ENCODE measurements around the gene CLCF1. TPM values are rescaled to one million over a fixed set of nuclear protein-coding genes. Genes with fewer than 3 reads are reported as not detected.

Gene CLCF1
- total and polyA plus RNA-seq, 4 donors: 2.6 to 19.5 (median 9.9) TPM

DNA sequence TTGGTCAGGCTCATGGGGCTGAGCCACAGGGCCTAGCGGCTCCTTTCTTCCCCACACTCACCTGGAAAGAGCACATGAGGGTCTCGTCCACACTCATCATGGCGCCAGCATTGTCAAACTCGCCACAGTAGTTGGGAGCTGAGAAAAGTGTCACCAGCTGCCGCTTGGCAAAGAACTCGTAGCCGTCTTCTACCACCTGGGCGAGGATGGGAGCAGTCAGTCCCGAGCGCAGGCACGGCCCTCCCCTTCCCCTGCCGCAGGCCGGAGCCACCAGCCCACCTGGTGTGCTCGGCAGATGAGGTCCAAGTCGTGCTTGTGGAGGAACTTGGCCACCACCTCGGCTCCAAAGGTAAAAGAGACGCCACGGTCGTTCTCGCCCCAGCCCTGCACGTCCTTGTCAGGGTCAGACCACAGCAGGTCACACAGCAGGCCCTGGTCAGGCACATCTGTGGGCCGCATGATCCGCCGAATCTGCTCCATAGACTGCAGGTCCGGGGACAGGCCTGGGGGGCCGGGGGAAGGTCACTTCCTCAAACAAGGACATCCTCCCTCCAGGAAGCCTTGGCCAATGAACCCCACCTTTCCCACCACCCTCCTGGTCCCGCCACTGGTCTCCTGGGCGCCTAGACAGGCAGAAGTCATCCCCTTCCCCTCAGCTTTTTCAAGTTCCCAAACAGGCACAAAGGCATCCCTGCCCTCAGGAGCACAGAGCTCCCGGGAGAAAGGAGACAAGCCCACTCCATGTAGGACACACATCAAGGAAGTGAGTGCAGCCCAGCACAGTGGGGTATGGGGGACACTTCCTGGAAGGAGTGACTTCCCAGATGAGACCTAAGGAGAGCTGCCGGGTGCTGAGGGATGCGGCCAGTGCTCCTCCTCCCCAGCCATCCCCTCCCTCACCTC is 25.5 kb upstream of the CLCF1 start:
- Histone ChIP-seq H3K36me3 (ENCODE audit: control insufficient read depth in 1 of 2, insufficient read depth in 2 of 2, low read length in 1 of 2) (peaks cover 4 to 7% of the 10 kb centered on the region in 2 donors), H3K9me3 (ENCODE audit: control insufficient read depth, low read length) (no peaks in the 10 kb centered on the region), H3K27ac (ENCODE audit: low read depth in 1 of 2, low read length in 2 of 2) (no peak overlapping the region), H3K27me3 (ENCODE audit: control insufficient read depth in 1 of 2, insufficient read depth in 2 of 2, low read length in 1 of 2) (no peaks in the 10 kb centered on the region), H3K4me1 (ENCODE audit: control insufficient read depth in 1 of 2, insufficient read depth in 2 of 2, low read length in 2 of 2) (no peaks in the 10 kb centered on the region), H3K4me3 (ENCODE audit: low read length in 2 of 2) (no peak overlapping the region)
- DNase-seq (no peak), ATAC-seq (ENCODE audit: low FRiP score) (no peak)
- WGBS, 2 donors: 82 to 83% methylated on average over 30 to 31 of the region's 31 CpGs
- intact Hi-C loops (cut with DNase I): loop anchor here in 1 of 2 donors (10.0 kb wide), 1 partner anchor 106 kb away; the partner anchor contains the start of genes CDK2AP2 and PITPNM1

- WGBS, 2 donors: 84 to 86% methylated on average over 24 of the region's 24 CpGs
- H3K36me3 ChIP-seq (ENCODE audit: control insufficient read depth in 1 of 2, insufficient read depth in 2 of 2, low read length in 1 of 2): peaks cover 4 to 7% of the 10 kb centered on the region in 2 donors
- H3K9me3 ChIP-seq (ENCODE audit: control insufficient read depth, low read length): no peaks in the 10 kb centered on the region
- ATAC-seq (ENCODE audit: low FRiP score): no peak
- intact Hi-C loops (cut with DNase I): loop anchor here in 1 of 2 donors (10.0 kb wide), 1 partner anchor 107 kb away; the partner anchor contains the start of genes CDK2AP2 and PITPNM1
- no peak overlapping the region for H3K4me3 ChIP-seq (ENCODE audit: low read length in 2 of 2)
- DNase-seq: no peak
- H3K27me3 ChIP-seq (ENCODE audit: control insufficient read depth in 1 of 2, insufficient read depth in 2 of 2, low read length in 1 of 2): no peaks in the 10 kb centered on the region
- no peaks in the 10 kb centered on the region for H3K4me1 ChIP-seq (ENCODE audit: control insufficient read depth in 1 of 2, insufficient read depth in 2 of 2, low read length in 2 of 2)
- H3K27ac ChIP-seq (ENCODE audit: low read depth in 1 of 2, low read length in 2 of 2): no peak overlapping the region
Observed at GRCh38 chr11:67397986-67398660, 24.7 kb upstream of the CLCF1 start.

DNA sequence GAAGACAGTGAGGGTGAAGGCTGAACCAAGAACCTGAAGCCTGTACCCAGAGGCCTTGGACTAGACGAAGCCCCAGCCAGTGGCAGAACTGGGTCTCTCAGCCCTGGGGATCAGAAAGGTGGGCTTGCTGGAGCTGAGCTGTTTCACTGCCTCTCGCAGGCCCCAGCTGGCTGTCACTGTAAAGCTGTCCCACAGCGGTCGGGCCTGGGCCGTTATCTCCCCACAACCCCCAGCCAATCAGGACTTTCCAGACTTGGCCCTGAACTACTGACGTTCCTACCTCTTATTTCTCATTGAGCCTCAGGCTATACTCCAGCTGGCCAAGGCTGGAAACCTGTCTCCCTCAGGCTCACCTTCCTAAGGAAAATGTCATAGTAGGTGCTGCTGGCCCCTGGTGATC is 24.1 kb upstream of the CLCF1 start:
- no peak overlapping the region for H3K4me3 ChIP-seq (ENCODE audit: low read length in 2 of 2)
- H3K36me3 ChIP-seq (ENCODE audit: control insufficient read depth in 1 of 2, insufficient read depth in 2 of 2, low read length in 1 of 2): peaks cover 4 to 7% of the 10 kb centered on the region in 2 donors
- H3K9me3 ChIP-seq (ENCODE audit: control insufficient read depth, low read length): no peaks in the 10 kb centered on the region
- H3K4me1 ChIP-seq (ENCODE audit: control insufficient read depth in 1 of 2, insufficient read depth in 2 of 2, low read length in 2 of 2): no peaks in the 10 kb centered on the region
- H3K27me3 ChIP-seq (ENCODE audit: control insufficient read depth in 1 of 2, insufficient read depth in 2 of 2, low read length in 1 of 2): no peaks in the 10 kb centered on the region
- ATAC-seq (ENCODE audit: low FRiP score) (no peak), DNase-seq (no peak)
- WGBS, 2 donors: 73 to 76% methylated on average over 6 of the region's 6 CpGs
- intact Hi-C loops (cut with DNase I): loop anchor here in 1 of 2 donors (10.0 kb wide), 1 partner anchor 107 kb away; the partner anchor contains the start of genes CDK2AP2 and PITPNM1
- H3K27ac ChIP-seq (ENCODE audit: low read depth in 1 of 2, low read length in 2 of 2): no peak overlapping the region

- Histone ChIP-seq H3K27me3 (ENCODE audit: control insufficient read depth in 1 of 2, insufficient read depth in 2 of 2, low read length in 1 of 2) (no peaks in the 10 kb centered on the region), H3K9me3 (ENCODE audit: control insufficient read depth, low read length) (no peaks in the 10 kb centered on the region), H3K4me1 (ENCODE audit: control insufficient read depth in 1 of 2, insufficient read depth in 2 of 2, low read length in 2 of 2) (no peaks in the 10 kb centered on the region), H3K27ac (ENCODE audit: low read depth in 1 of 2, low read length in 2 of 2) (no peak overlapping the region), H3K36me3 (ENCODE audit: control insufficient read depth in 1 of 2, insufficient read depth in 2 of 2, low read length in 1 of 2) (peaks cover 4 to 7% of the 10 kb centered on the region in 2 donors), H3K4me3 (ENCODE audit: low read length in 2 of 2) (no peak overlapping the region)
- intact Hi-C loops (cut with DNase I): loop anchor here in 1 of 2 donors (10.0 kb wide), 1 partner anchor 108 kb away; the partner anchor contains the start of genes CDK2AP2 and PITPNM1
- DNase-seq (no peak), ATAC-seq (ENCODE audit: low FRiP score) (no peak)
- WGBS, 2 donors: 59 to 62% methylated on average over 12 to 13 of the region's 13 CpGs
Observed at GRCh38 chr11:67396587-67397389, 23.4 kb upstream of the CLCF1 start.

DNA sequence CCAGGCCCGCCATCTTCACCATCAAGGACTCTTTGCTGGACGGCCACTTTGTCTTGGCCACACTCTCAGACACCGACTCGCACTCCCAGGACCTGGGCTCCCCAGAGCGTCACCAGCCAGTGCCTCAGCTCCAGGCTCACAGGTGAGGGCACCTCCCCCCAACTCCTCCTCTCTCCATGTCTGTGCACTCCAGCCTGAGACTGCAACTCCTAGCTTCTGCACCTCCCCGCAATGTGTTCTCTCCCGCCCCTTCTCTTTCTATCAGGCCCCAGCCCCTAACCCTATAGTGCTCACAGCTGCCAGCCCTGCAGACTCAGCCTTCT is 22.8 kb upstream of the CLCF1 start:
- Histone ChIP-seq H3K4me3 (ENCODE audit: low read length in 2 of 2) (no peak overlapping the region), H3K36me3 (ENCODE audit: control insufficient read depth in 1 of 2, insufficient read depth in 2 of 2, low read length in 1 of 2) (peaks cover 4 to 7% of the 10 kb centered on the region in 2 donors), H3K4me1 (ENCODE audit: control insufficient read depth in 1 of 2, insufficient read depth in 2 of 2, low read length in 2 of 2) (no peaks in the 10 kb centered on the region), H3K9me3 (ENCODE audit: control insufficient read depth, low read length) (no peaks in the 10 kb centered on the region), H3K27me3 (ENCODE audit: control insufficient read depth in 1 of 2, insufficient read depth in 2 of 2, low read length in 1 of 2) (no peaks in the 10 kb centered on the region), H3K27ac (ENCODE audit: low read depth in 1 of 2, low read length in 2 of 2) (no peak overlapping the region)
- 84 to 86% methylated on average over 7 of the region's 7 CpGs for WGBS, 2 donors
- ATAC-seq (ENCODE audit: low FRiP score) (no peak), DNase-seq (no peak)
- intact Hi-C loops (cut with DNase I): loop anchor here in 1 of 2 donors (10.0 kb wide), 1 partner anchor 109 kb away; the partner anchor contains the start of genes CDK2AP2 and PITPNM1

DNA sequence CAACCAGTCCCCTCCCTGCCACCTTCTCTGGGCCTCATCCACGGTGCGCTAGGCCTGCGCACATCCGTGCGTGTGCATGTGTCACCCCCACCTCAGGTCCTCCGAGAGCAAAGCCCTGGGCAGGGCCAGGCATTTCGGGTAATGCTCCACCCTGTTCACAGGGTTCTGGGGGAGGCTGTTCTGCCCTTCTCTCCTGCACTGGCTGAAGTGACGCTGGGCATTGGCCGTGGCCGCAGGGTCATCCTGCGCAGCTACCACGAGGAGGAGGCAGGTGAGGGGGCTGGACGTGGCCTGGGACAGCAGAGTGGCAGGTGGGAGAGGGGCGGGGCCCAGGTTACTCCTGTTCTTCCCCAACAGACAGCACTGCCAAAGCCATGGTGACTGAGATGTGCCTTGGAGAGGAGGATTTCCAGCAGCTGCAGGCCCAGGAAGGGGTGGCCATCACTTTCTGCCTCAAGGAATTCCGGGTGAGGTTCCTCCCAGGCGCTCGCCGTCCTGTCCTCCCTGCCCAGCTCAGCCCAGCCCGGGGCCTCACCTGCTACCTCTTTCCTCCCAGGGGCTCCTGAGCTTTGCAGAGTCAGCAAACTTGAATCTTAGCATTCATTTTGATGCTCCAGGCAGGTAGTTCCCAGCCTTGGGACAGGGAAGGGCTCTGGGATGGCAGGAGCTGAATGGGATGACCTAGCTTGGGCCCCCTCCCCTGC is 22.3 kb upstream of the CLCF1 start:
- no peak overlapping the region for H3K27ac ChIP-seq (ENCODE audit: low read depth in 1 of 2, low read length in 2 of 2)
- H3K4me1 ChIP-seq (ENCODE audit: control insufficient read depth in 1 of 2, insufficient read depth in 2 of 2, low read length in 2 of 2): no peaks in the 10 kb centered on the region
- no peaks in the 10 kb centered on the region for H3K27me3 ChIP-seq (ENCODE audit: control insufficient read depth in 1 of 2, insufficient read depth in 2 of 2, low read length in 1 of 2)
- no peak for ATAC-seq (ENCODE audit: low FRiP score)
- no peak for DNase-seq
- H3K9me3 ChIP-seq (ENCODE audit: control insufficient read depth, low read length): no peaks in the 10 kb centered on the region
- WGBS, 2 donors: 84 to 85% methylated on average over 19 of the region's 19 CpGs
- H3K36me3 ChIP-seq (ENCODE audit: control insufficient read depth in 1 of 2, insufficient read depth in 2 of 2, low read length in 1 of 2): peaks cover 4 to 7% of the 10 kb centered on the region in 2 donors
- no peak overlapping the region for H3K4me3 ChIP-seq (ENCODE audit: low read length in 2 of 2)
- intact Hi-C loops (cut with DNase I): loop anchor here in 1 of 2 donors (10.0 kb wide), 1 partner anchor 109 kb away; the partner anchor contains the start of genes CDK2AP2 and PITPNM1

DNA sequence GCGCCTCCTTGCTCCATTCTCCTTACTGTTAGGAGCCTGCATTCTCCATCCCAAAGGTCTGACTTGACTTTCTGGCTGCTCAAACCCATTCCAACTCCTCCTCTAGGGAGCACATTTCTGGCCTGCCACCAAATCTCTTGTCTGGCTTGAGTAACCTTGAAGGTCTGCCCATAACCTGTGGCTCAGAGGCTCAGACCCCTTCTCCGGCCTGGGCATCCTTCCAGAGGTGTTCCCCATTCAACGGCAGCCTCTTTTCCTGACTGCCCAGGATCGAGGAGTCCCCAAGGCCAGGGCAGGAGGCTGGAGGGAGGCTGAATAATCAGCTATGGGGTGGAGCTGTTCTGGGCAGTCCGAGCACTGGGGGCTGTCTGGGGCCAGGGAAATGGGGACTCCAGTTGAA is 20.6 kb upstream of the CLCF1 start:
- WGBS, 2 donors: 68 to 70% methylated on average over 5 of the region's 5 CpGs
- Histone ChIP-seq H3K27me3 (ENCODE audit: control insufficient read depth in 1 of 2, insufficient read depth in 2 of 2, low read length in 1 of 2) (no peaks in the 10 kb centered on the region), H3K9me3 (ENCODE audit: control insufficient read depth, low read length) (no peaks in the 10 kb centered on the region), H3K36me3 (ENCODE audit: control insufficient read depth in 1 of 2, insufficient read depth in 2 of 2, low read length in 1 of 2) (peaks cover 4 to 5% of the 10 kb centered on the region in 2 donors), H3K27ac (ENCODE audit: low read depth in 1 of 2, low read length in 2 of 2) (no peak overlapping the region), H3K4me1 (ENCODE audit: control insufficient read depth in 1 of 2, insufficient read depth in 2 of 2, low read length in 2 of 2) (no peaks in the 10 kb centered on the region), H3K4me3 (ENCODE audit: low read length in 2 of 2) (no peak overlapping the region)
- ATAC-seq (ENCODE audit: low FRiP score): no peak
- intact Hi-C loops (cut with DNase I): loop anchor here in 1 of 2 donors (10.0 kb wide), 1 partner anchor 111 kb away; the partner anchor contains the start of genes CDK2AP2 and PITPNM1
- DNase-seq: no peak
